ENCODE data around the gene ZNF469.

Gene ZNF469

DNA sequence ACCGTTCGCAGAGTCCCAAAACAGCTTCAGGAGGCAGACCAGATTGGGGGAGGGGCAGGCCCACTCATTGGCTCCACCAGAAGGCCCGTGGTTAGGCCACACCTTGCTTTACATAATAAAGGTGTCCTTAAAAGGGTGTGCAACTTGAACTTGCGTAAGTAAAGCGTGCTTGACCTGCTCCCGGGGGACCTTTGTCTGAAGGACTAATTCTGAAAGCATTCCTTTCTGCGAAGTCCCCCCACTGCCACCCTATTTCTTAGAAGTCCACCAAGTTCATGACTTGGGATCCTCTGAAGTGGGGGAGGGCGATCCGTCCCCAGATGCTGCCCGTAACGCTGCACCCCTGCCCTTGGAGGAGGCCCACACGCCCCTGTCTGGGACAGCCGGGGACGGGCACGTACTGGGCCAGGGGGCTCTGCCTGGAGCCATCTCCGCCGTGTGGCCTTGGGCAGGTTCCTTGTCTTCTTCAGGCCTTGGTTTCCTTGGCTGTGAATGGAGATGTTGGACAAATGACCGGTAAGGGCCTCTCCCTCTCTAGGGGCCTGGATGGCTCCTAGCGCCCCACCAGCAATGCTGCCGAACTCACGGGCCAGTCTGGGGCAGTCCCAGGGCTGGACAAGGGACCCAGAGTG, 823 bp upstream of the ZNF469 start:
- Histone ChIP-seq H3K4me3 (ENCODE audit: low read depth, low read length) (no peak overlapping the region), H3K4me1 (ENCODE audit: control insufficient read depth, insufficient read depth, low read length, unreplicated experiment) (peaks cover 7% of the 10 kb centered on the region), H3K36me3 (ENCODE audit: insufficient read depth, low read length) (no peaks in the 10 kb centered on the region), H3K27ac (ENCODE audit: low read depth, low read length) (no peak overlapping the region), H3K27me3 (ENCODE audit: insufficient read depth, low read length) (no peaks in the 10 kb centered on the region), H3K79me2 (ENCODE audit: control insufficient read depth, insufficient read depth, low read length, unreplicated experiment) (peaks cover 32% of the 10 kb centered on the region), H2AFZ (ENCODE audit: low read length, unreplicated experiment) (no peak overlapping the region)

- peak overlapping the region; percentile 87 for H3K4me3 ChIP-seq (ENCODE audit: low read depth, low read length)
- H3K27ac ChIP-seq (ENCODE audit: low read depth, low read length), result peak overlapping the region; percentile 54; the same call in 1 of the 2 replicates
- peaks cover 7% of the 10 kb centered on the region for H3K4me1 ChIP-seq (ENCODE audit: control insufficient read depth, insufficient read depth, low read length, unreplicated experiment)
- H2AFZ ChIP-seq (ENCODE audit: low read length, unreplicated experiment), result peak overlapping the region; percentile 70
- no peaks in the 10 kb centered on the region for H3K27me3 ChIP-seq (ENCODE audit: insufficient read depth, low read length)
- H3K36me3 ChIP-seq (ENCODE audit: insufficient read depth, low read length), result no peaks in the 10 kb centered on the region
- peaks cover 38% of the 10 kb centered on the region for H3K79me2 ChIP-seq (ENCODE audit: control insufficient read depth, insufficient read depth, low read length, unreplicated experiment)
Observed at GRCh38 chr16:88383401-88384221, 852 bp downstream of the ZNF469 start.

GRCh38 chr16:88384222-88385111, 1.7 kb downstream of the ZNF469 start:
- peak overlapping the region; percentile 54; the same call in 1 of the 2 replicates for H3K27ac ChIP-seq (ENCODE audit: low read depth, low read length)
- H3K79me2 ChIP-seq (ENCODE audit: control insufficient read depth, insufficient read depth, low read length, unreplicated experiment), result peaks cover 44% of the 10 kb centered on the region
- H3K36me3 ChIP-seq (ENCODE audit: insufficient read depth, low read length), result no peaks in the 10 kb centered on the region
- H3K4me1 ChIP-seq (ENCODE audit: control insufficient read depth, insufficient read depth, low read length, unreplicated experiment), result peaks cover 7% of the 10 kb centered on the region
- H3K4me3 ChIP-seq (ENCODE audit: low read depth, low read length), result peak overlapping the region; percentile 87
- H3K27me3 ChIP-seq (ENCODE audit: insufficient read depth, low read length), result no peaks in the 10 kb centered on the region
- H2AFZ ChIP-seq (ENCODE audit: low read length, unreplicated experiment), result peak overlapping the region; percentile 70

DNA sequence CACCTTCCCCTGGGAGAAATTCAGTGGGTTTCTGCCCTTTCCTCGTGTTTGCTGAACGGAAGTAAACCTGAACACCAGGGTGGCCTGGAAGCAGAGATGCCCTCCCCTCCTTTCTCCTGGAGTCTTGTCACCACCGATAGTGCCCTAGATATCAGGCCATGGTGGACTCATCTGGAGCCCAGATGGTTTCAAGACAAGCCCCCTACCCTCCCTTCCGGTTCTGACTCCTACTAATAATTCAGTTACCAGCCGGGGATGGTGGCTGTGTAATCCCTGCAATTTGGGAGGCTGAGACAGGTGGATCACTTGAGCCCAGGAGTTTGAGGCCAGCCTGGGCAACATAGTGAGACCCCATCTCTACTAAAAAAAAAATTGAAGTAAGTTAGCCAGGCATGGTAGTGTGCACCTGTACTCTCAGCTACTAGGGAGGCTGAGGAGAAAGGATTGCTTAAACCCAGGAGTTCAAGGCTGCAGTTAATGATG, 2.4 kb downstream of the ZNF469 start:
- no peak overlapping the region for H2AFZ ChIP-seq (ENCODE audit: low read length, unreplicated experiment)
- H3K27ac ChIP-seq (ENCODE audit: low read depth, low read length), result no peak overlapping the region
- H3K36me3 ChIP-seq (ENCODE audit: insufficient read depth, low read length), result no peaks in the 10 kb centered on the region
- no peaks in the 10 kb centered on the region for H3K27me3 ChIP-seq (ENCODE audit: insufficient read depth, low read length)
- peak overlapping the region; percentile 87; the same call in 1 of the 2 replicates for H3K4me3 ChIP-seq (ENCODE audit: low read depth, low read length)
- H3K4me1 ChIP-seq (ENCODE audit: control insufficient read depth, insufficient read depth, low read length, unreplicated experiment), result peaks cover 7% of the 10 kb centered on the region
- H3K79me2 ChIP-seq (ENCODE audit: control insufficient read depth, insufficient read depth, low read length, unreplicated experiment), result peaks cover 47% of the 10 kb centered on the region

- Histone ChIP-seq H3K4me1 (ENCODE audit: control insufficient read depth, insufficient read depth, low read length, unreplicated experiment) (peaks cover 7% of the 10 kb centered on the region), H3K4me3 (ENCODE audit: low read depth, low read length) (no peak overlapping the region), H3K79me2 (ENCODE audit: control insufficient read depth, insufficient read depth, low read length, unreplicated experiment) (peaks cover 52% of the 10 kb centered on the region), H3K36me3 (ENCODE audit: insufficient read depth, low read length) (no peaks in the 10 kb centered on the region), H3K27ac (ENCODE audit: low read depth, low read length) (no peak overlapping the region), H3K27me3 (ENCODE audit: insufficient read depth, low read length) (no peaks in the 10 kb centered on the region), H2AFZ (ENCODE audit: low read length, unreplicated experiment) (no peak overlapping the region)
Observed at GRCh38 chr16:88385831-88386815, 3.4 kb downstream of the ZNF469 start.

DNA sequence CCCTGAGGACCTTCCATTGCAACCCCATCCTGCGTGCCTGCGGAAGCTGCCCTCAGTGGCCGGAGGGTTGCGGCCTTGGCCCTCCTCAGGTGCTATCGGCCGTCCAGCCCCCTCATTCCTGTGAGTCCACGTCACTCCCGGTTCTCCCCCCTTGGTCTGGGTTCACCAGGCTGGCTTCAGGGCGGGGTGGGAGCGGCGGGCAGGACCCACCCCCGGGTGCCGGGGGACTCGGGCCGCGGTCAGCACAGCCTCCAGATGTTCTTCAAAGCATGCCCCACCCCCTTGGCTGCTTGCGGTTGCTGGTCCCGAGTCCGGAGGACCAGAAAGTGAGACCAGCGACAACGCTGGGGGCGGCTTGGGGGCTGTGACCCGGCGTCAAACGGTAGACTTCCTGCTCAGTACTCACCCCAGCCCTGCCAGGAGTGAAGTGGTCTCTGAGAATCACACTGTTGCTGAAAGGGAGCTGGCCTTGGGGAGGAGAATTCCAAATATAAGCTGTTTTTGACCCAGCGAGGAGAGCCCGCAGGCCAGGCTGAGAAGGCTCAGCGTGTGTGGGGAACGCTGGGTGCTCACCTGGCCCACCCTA, 4.5 kb downstream of the ZNF469 start:
- Histone ChIP-seq H3K79me2 (ENCODE audit: control insufficient read depth, insufficient read depth, low read length, unreplicated experiment) (peaks cover 52% of the 10 kb centered on the region), H3K36me3 (ENCODE audit: insufficient read depth, low read length) (no peaks in the 10 kb centered on the region), H2AFZ (ENCODE audit: low read length, unreplicated experiment) (no peak overlapping the region), H3K27me3 (ENCODE audit: insufficient read depth, low read length) (no peaks in the 10 kb centered on the region), H3K27ac (ENCODE audit: low read depth, low read length) (no peak overlapping the region), H3K4me1 (ENCODE audit: control insufficient read depth, insufficient read depth, low read length, unreplicated experiment) (peaks cover 7% of the 10 kb centered on the region), H3K4me3 (ENCODE audit: low read depth, low read length) (no peak overlapping the region)

DNA sequence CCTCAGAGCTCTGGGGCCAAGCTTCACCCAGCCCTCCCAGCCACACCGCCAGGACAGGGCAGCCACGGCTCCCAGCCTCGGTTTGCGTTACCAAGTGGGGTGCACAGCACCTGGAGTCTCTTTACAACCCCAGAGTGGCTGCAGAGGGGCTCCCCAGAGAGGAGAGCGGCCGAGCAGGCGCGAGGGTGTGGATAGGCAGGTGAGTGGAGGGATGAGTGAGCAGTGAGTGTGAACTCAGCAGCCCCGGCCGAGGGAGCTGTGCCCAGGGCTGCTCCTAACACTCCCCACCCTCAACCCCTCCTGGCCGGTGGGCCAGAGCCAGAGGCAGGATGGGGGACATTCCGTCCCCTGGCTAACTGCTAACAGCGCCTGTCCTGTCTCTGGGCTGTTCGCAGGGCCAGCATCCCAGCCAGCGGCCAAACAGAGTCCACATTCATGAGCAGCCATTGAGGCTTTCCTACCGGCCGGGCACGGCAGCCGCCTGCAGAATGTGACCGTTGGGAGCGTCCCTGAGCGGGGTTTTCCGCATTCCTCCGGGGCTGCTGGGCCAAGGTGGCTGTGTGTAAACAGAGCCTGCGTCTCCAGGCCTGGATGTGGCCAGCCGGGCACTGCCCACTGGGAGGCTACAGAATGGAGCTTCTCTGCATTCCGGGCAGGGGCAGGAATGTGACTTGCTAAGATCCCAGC, 5.3 kb downstream of the ZNF469 start:
- Histone ChIP-seq H3K4me1 (ENCODE audit: control insufficient read depth, insufficient read depth, low read length, unreplicated experiment) (peaks cover 7% of the 10 kb centered on the region), H2AFZ (ENCODE audit: low read length, unreplicated experiment) (no peak overlapping the region), H3K27me3 (ENCODE audit: insufficient read depth, low read length) (no peaks in the 10 kb centered on the region), H3K27ac (ENCODE audit: low read depth, low read length) (no peak overlapping the region), H3K4me3 (ENCODE audit: low read depth, low read length) (no peak overlapping the region), H3K36me3 (ENCODE audit: insufficient read depth, low read length) (no peaks in the 10 kb centered on the region), H3K79me2 (ENCODE audit: control insufficient read depth, insufficient read depth, low read length, unreplicated experiment) (peaks cover 52% of the 10 kb centered on the region)

GRCh38 chr16:88389191-88389590, 6.4 kb downstream of the ZNF469 start:
- H3K4me1 ChIP-seq (ENCODE audit: control insufficient read depth, insufficient read depth, low read length, unreplicated experiment), result peaks cover 3% of the 10 kb centered on the region
- no peak overlapping the region for H3K27ac ChIP-seq (ENCODE audit: low read depth, low read length)
- no peak overlapping the region for H3K4me3 ChIP-seq (ENCODE audit: low read depth, low read length)
- no peaks in the 10 kb centered on the region for H3K27me3 ChIP-seq (ENCODE audit: insufficient read depth, low read length)
- no peaks in the 10 kb centered on the region for H3K36me3 ChIP-seq (ENCODE audit: insufficient read depth, low read length)
- H3K79me2 ChIP-seq (ENCODE audit: control insufficient read depth, insufficient read depth, low read length, unreplicated experiment), result peaks cover 50% of the 10 kb centered on the region
- H2AFZ ChIP-seq (ENCODE audit: low read length, unreplicated experiment), result no peak overlapping the region

- Histone ChIP-seq H3K27ac (ENCODE audit: low read depth, low read length) (no peak overlapping the region), H3K27me3 (ENCODE audit: insufficient read depth, low read length) (no peaks in the 10 kb centered on the region), H3K4me1 (ENCODE audit: control insufficient read depth, insufficient read depth, low read length, unreplicated experiment) (no peaks in the 10 kb centered on the region), H3K36me3 (ENCODE audit: insufficient read depth, low read length) (no peaks in the 10 kb centered on the region), H3K79me2 (ENCODE audit: control insufficient read depth, insufficient read depth, low read length, unreplicated experiment) (peaks cover 45% of the 10 kb centered on the region), H2AFZ (ENCODE audit: low read length, unreplicated experiment) (no peak overlapping the region), H3K4me3 (ENCODE audit: low read depth, low read length) (no peak overlapping the region)
Observed at GRCh38 chr16:88389621-88390160, 6.9 kb downstream of the ZNF469 start.
